ENCODE results near the gene HOXD11. TPM values are rescaled to one million over a fixed set of nuclear protein-coding genes. Genes with fewer than 3 reads are reported as not detected.

The HOXD11 gene
- polyA plus RNA-seq, 3 donors: 55.1 to 72.7 (median 67.2) TPM

GRCh38 chr2:176136374-176137251 lies 29.5 kb downstream of the HOXD11 start:
- peak in 1 of 11 donors; percentile 92 for DNase-seq (ENCODE audit: extremely low read depth in 1 of 11, low read depth in 9 of 11, low spot score in 4 of 11)

GRCh38 chr2:176137252-176137580 lies 30.1 kb downstream of the HOXD11 start:
- DNase-seq (ENCODE audit: extremely low read depth in 1 of 11, low read depth in 9 of 11, low spot score in 4 of 11): no peak

- DNase-seq (ENCODE audit: extremely low read depth in 1 of 11, low read depth in 9 of 11, low spot score in 4 of 11): no peak
These were observed 30.8 kb downstream of the HOXD11 start for GRCh38 chr2:176137906-176138305.

- DNase-seq (ENCODE audit: extremely low read depth in 1 of 11, low read depth in 9 of 11, low spot score in 4 of 11): no peak
These were observed 31.4 kb downstream of the HOXD11 start for GRCh38 chr2:176138526-176138922.

- DNase-seq (ENCODE audit: extremely low read depth in 1 of 11, low read depth in 9 of 11, low spot score in 4 of 11): no peak
These were observed 32.0 kb downstream of the HOXD11 start for GRCh38 chr2:176138923-176139660.

- DNase-seq (ENCODE audit: extremely low read depth in 1 of 11, low read depth in 9 of 11, low spot score in 4 of 11): no peak
These were observed 32.8 kb downstream of the HOXD11 start for GRCh38 chr2:176139661-176140512.

GRCh38 chr2:176140513-176141317 lies 33.6 kb downstream of the HOXD11 start:
- peak in 3 of 11 donors; percentile 89 to 90 (median 90) for DNase-seq (ENCODE audit: extremely low read depth in 1 of 11, low read depth in 9 of 11, low spot score in 4 of 11)

GRCh38 chr2:176142281-176142680 lies 35.2 kb downstream of the HOXD11 start:
- DNase-seq (ENCODE audit: extremely low read depth in 1 of 11, low read depth in 9 of 11, low spot score in 4 of 11): no peak

- no peak for DNase-seq (ENCODE audit: extremely low read depth in 1 of 11, low read depth in 9 of 11, low spot score in 4 of 11)
These were observed 38.2 kb downstream of the HOXD11 start for GRCh38 chr2:176145085-176145969.

- DNase-seq (ENCODE audit: extremely low read depth in 1 of 11, low read depth in 9 of 11, low spot score in 4 of 11): peak in 2 of 11 donors; percentile 64 to 71
These were observed 39.0 kb downstream of the HOXD11 start for GRCh38 chr2:176146101-176146500.

GRCh38 chr2:176146645-176147044 lies 39.6 kb downstream of the HOXD11 start:
- DNase-seq (ENCODE audit: extremely low read depth in 1 of 11, low read depth in 9 of 11, low spot score in 4 of 11): no peak

GRCh38 chr2:176147210-176147799 lies 40.2 kb downstream of the HOXD11 start:
- DNase-seq (ENCODE audit: extremely low read depth in 1 of 11, low read depth in 9 of 11, low spot score in 4 of 11): no peak

- DNase-seq (ENCODE audit: extremely low read depth in 1 of 11, low read depth in 9 of 11, low spot score in 4 of 11): no peak
These were observed 40.9 kb downstream of the HOXD11 start for GRCh38 chr2:176147800-176148496.

- DNase-seq (ENCODE audit: extremely low read depth in 1 of 11, low read depth in 9 of 11, low spot score in 4 of 11): no peak
These were observed 41.8 kb downstream of the HOXD11 start for GRCh38 chr2:176148751-176149421.

GRCh38 chr2:176149481-176149938 lies 42.4 kb downstream of the HOXD11 start:
- DNase-seq (ENCODE audit: extremely low read depth in 1 of 11, low read depth in 9 of 11, low spot score in 4 of 11): no peak

GRCh38 chr2:176149939-176150583 lies 43.0 kb downstream of the HOXD11 start:
- DNase-seq (ENCODE audit: extremely low read depth in 1 of 11, low read depth in 9 of 11, low spot score in 4 of 11): no peak

All from renal cortex interstitium (tissue), 11 donors.